Peyer's patch (tissue), 4 donors: Measurements from ENCODE around the gene KCP.

Source experiments
- CTCF ChIP-seq, 6 experiments: fragments of 450-650 bp in 4 of 6; fragments of 200-600 bp in 2 of 6; sonication (generic) in 1 of 6; IDR thresholded peaks; one replicate each; pipeline ENCODE4 v1.5.1; 2017 to 2019; ENCODE audit warnings: antibody characterized with exemption in 6 of 6, mild to moderate bottlenecking in 3 of 6, moderate library complexity in 1 of 6
- POLR2A ChIP-seq, 2 donors: fragments of 450-650 bp; IDR thresholded peaks; one replicate each; pipeline ENCODE4 v1.5.1; 2017; ENCODE audit warnings: antibody characterized with exemption in 2 of 2, mild to moderate bottlenecking in 2 of 2, moderate library complexity in 2 of 2

DNA sequence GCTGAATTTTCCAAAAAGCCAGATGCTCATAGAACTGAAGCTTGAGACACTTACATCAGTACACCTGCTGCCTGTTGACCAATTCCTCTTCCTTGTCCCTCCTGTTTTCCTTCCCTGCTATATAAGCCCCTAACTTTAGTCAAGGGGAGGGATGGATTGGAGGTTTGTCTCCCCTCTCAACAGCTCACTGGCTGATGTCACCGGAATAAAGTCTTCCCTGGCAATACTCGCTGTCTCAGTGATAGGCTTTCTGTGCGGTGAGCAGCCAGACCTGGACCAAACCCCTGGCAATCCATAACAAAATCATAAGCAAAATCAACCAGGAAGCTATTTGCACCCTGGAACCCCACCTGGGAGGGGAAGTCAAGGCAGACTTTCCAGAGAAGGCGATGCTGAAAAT lies 26.3 kb upstream of the KCP start:
- TF ChIP-seq CTCF (IDR thresholded peaks at IDR 0.05) (no peak), POLR2A (IDR thresholded peaks at IDR 0.05) (no peak)
